GM12864 (cell line): ENCODE results near the gene PLEKHN1.
A peak's percentile ranks its signal among the peaks of the same experiment; 100 is the strongest.
"Not testable (repeated sequence)": the region's sequence is repeated elsewhere in the genome, so short reads cannot be mapped to it uniquely, and the experiment has no call there.

Source experiments
- DNase-seq: peaks from one replicate; pipeline ENCODE4 v3.0.0-alpha.2; 2011; ENCODE audit warnings: low read depth
- H3K4me3 ChIP-seq: 2 replicates; pipeline ENCODE4 v1.5.1; 2011; ENCODE audit warnings: mild to moderate bottlenecking, low read depth, low read length, control low read depth
- TF ChIP-seq, protein P1 (sequence below): IDR thresholded peaks from 2 replicates; pipeline ENCODE4 v1.5.1; 2011; ENCODE audit warnings: low read depth, mild to moderate bottlenecking, moderate library complexity, low read length, control low read depth, inconsistent platforms; ENCODE audit errors: missing control alignments

The PLEKHN1 gene

DNA sequence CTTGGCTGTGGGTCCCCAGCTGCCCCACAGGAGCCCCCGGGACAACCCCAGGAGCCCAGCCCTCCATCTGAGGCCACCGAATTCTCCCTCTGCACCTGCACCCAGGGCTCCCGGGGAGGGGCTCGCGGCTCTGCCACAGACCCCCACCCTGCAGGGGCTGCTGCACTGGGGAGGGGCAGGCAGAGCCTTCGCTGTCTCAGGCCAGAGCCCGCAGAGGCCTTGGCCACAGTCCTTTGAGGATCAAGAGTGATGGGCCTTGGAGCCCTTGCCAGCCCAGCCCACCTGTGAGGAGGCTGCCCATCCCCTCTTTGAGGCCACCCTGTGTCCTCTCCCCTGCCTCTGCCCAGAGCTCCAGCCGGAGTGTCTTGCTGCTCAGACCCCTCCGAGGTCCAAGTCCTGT is 9.1 kb downstream of the PLEKHN1 start:
- no peak for DNase-seq
- TF ChIP-seq, protein P1, sequence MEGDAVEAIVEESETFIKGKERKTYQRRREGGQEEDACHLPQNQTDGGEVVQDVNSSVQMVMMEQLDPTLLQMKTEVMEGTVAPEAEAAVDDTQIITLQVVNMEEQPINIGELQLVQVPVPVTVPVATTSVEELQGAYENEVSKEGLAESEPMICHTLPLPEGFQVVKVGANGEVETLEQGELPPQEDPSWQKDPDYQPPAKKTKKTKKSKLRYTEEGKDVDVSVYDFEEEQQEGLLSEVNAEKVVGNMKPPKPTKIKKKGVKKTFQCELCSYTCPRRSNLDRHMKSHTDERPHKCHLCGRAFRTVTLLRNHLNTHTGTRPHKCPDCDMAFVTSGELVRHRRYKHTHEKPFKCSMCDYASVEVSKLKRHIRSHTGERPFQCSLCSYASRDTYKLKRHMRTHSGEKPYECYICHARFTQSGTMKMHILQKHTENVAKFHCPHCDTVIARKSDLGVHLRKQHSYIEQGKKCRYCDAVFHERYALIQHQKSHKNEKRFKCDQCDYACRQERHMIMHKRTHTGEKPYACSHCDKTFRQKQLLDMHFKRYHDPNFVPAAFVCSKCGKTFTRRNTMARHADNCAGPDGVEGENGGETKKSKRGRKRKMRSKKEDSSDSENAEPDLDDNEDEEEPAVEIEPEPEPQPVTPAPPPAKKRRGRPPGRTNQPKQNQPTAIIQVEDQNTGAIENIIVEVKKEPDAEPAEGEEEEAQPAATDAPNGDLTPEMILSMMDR, result no peak
- no peak overlapping the region for H3K4me3 ChIP-seq

DNA sequence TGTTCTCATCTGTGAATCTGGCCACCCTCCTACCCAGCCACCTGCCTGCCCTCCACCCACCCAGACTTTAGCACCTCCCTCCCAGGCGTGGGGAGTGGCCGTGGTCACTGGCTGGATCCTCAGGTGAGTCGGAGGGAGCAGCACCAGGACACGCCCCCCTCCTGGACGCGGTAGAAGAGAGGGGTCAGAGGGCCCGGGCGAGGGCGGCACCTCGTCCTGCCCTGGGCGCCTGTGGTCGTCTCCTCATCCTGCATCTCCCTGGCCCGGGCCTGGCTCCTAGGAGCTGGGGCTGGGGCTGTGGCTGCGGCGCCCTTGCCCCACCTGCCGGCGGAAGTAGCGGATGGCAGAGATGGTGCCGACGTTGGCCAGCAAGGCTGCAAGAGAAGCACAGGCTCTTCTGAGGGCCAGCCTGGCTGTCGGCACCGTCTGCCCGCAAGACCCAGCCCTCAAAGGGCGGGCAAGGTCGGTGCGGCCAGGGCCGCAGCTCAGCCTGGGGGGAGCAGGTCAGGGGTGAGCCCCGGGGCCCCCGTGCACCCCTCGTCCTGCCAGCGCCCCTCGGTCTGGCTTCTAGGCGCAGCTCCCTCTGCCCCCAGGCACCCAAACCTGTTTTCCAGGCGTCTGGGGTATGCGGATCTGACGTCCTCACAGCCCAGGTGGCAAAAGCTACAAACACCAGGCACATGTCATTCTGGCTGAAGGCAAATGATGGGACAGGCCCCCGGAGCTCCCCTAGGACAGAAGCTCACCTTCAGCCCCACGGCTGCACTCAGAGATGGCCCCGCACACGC is 9.8 kb downstream of the PLEKHN1 start:
- TF ChIP-seq, protein P1, result peak; percentile 65
- DNase-seq, result no peak
- H3K4me3 ChIP-seq, result peak overlapping the region; percentile 9; the same call in 1 of the 2 replicates

DNA sequence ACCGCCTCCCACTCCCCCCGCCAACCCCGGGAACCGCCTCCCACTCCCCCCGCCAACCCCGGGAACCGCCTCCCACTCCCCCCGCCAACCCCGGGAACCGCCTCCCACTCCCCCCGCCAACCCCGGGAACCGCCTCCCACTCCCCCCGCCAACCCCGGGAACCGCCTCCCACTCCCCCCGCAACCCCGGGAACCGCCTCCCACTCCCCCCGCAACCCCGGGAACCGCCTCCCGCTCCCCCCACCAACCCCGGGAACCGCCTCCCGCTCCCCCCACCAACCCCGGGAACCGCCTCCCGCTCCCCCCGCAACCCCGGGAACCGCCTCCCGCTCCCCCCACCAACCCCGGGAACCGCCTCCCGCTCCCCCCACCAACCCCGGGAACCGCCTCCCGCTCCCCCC is 10.5 kb downstream of the PLEKHN1 start:
- not testable (repeated sequence) for DNase-seq, H3K4me3 ChIP-seq

DNA sequence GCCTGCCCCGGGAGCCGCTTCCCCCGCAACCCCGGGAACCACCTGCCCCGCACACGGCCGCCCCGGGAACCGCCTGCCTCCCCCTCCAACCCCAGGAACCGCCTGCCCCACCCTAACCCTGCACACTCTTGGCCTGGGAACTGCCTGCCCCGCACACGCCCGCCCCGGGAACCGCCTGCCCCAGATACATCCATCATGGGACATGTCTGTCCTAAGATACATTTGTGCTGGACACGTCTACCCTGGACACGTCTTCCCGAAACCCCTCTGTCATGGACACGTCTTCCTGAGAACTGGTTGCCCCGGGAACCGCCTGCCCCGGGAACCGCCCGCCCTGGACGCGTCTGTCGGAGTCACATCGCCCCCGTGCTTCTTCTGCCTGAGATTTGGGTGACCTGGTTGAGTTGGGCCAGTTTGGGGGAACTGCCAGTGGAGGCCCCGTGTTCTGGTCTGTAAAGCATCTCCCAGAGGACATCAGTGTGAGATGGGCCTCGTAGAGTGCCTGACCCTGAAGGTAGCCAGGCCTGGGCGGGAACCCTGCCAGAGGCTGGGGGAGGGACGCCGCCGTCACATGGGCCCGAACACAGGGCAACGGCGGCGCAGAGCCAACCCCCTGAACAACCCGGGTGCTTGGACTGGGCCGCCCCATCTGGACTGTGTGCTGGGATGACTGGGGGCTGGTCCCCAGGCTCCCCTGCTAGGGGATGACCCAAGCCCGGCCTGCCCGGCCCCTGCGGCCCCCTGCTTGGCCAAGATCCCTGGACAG is 12.0 kb downstream of the PLEKHN1 start:
- DNase-seq, result no peak
- no peak overlapping the region for H3K4me3 ChIP-seq
- TF ChIP-seq, protein P1, result no peak

DNA sequence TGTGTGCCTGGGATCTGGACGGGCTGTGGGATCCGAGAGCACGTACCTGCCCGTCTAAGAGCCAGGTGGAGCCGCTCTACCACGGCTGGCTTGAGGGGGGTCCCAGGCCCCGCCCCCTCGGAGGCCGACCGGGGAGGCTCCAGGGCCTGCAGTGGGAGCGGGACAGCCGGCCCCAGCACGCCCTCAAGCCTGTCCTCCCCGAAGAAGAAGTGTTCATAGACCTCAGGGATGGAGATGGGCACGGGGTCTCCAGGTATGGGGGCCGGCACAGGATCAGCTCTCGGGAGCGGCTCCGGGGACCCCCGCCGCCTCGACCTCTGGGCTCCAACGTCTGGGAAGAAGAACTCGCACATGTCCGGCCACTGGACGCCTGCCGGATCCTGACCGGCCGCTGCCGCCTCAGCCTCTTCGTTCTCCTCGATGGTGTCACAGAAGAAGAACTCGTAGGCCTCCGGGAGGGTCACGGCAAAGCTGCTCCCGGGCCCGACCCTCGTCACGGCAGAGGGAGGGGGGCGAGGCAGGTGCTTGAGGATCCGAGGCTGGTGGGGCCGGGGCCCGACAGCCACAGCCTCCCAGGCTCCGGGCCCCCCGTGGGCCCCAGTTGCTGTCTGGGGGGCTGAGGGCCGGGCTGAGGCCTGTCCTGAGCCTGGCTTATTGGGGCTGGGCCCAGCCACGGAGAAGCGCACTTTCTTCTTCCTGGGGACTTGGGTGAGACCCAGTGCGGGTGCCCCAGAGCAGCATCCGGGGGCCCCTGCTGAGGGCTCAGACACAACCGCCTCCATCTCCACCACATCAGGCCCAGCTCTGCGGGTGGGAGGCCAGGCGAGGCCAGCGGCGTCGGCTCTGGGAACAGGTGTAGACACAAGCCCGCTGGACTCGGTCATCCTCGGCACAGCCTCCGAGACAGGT is 12.8 kb downstream of the PLEKHN1 start:
- DNase-seq, result no peak
- H3K4me3 ChIP-seq, result no peak overlapping the region
- TF ChIP-seq, protein P1, result no peak

DNA sequence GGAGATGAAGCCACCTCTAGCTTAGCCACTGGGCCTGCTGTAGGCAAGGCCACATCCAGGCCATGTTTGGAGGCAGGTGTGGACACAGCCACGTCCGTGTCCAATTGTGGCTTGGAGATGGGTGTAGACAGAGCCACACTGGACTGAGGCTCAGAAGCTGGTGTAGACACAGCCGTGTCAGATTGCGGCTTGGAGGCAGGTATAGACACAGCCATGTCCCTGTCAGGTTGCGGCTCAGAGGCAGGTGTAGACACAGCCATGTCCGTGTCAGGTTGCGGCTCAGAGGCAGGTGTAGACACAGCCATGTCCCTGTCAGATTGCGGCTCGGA is 13.4 kb downstream of the PLEKHN1 start:
- TF ChIP-seq, protein P1, result no peak
- no peak overlapping the region for H3K4me3 ChIP-seq
- no peak for DNase-seq

DNA sequence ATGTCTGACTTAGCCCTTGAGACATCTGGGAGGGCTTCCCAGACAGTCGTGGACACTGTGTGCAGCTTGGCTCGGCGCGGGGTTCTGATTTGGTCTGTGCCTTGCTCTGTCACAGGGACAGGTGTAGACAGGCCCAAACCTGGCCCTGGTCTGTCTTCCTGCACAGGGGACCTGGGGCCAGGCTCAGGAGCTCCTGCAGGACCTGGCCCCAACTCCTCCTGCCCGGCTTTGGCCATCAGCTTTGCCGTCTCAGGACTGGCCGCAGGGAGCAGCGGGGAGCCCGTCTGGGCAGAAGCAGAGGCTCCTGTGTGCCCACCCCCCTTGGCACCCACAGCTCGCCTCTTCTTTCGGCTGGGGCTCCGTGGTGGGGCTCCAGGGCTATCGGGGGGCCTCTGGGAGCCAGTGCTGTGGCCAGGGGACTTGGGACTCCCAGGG is 13.9 kb downstream of the PLEKHN1 start:
- TF ChIP-seq, protein P1, result no peak
- H3K4me3 ChIP-seq, result no peak overlapping the region
- no peak for DNase-seq
